ENCODE measurements around the gene LNP1.

Gene LNP1

DNA sequence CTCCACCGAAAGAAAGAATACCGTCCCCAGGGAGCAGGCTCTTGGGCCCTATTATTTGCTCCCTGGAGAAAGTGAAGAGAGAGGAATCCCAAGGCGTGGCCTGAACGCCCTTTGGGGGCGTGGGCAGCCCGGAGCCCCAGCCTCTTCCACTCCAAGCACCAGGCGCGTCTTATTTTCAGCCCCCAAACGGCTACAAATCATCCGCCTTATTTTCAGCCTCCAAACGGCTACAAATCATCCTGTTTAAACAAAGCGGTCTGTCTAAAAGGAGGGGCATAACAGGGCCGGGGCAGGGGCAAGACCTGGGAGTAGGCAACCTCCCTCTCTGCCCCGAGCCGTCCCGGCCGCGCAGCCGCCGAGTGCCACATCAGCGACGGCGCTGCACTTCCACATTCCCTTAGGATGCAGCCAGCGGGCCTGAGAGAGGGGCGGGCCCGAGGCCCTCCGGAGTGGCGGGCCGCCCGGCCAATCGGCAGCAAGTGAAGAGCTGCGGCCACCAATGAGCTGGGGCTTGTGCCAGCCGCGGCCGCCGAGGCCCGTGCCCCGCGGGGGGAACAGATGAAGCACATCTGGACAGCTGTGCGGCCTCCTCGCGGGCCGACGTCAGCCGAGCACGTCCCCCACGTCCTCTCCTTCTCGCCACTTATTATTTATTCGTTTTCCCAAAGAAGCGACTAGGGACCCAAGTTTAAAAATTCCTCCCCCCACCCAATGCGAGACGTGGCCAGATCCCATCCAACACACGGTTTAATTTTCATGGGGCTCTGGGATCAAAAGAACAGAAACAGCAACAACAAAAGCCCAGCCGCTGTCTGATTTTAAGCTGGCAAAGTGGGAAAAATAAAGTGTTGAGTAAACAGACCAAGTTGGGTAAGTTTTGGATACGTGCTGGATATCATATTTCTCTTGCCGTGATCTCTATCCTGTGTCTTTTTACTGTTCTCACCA lies 91.0 kb downstream of the LNP1 start, which contains the start of gene TMEM45A:
TSS of gene TMEM45A (plus strand) at position 561 of the 948 bp plus-strand sequence. CDS start 62,593 bp downstream, outside the sequence.
- peaks cover 8% of the 10 kb centered on the region for H3K4me1 Mint-ChIP-seq
- H3K36me3 Mint-ChIP-seq = no peaks in the 10 kb centered on the region
- DNase-seq (ENCODE audit: low spot score in 2 of 2) = peak; percentile 70 to 80
- peak within 1 kb of the TSS; percentile 79 for H3K4me3 Mint-ChIP-seq
- H3K27me3 Mint-ChIP-seq = peaks cover 5% of the 10 kb centered on the region
- ATAC-seq (ENCODE audit: low read depth) = peak; percentile 94
- peaks cover 1% of the 10 kb centered on the region for H3K9me3 Mint-ChIP-seq
- no peak within 1 kb of the TSS for H3K27ac Mint-ChIP-seq

DNA sequence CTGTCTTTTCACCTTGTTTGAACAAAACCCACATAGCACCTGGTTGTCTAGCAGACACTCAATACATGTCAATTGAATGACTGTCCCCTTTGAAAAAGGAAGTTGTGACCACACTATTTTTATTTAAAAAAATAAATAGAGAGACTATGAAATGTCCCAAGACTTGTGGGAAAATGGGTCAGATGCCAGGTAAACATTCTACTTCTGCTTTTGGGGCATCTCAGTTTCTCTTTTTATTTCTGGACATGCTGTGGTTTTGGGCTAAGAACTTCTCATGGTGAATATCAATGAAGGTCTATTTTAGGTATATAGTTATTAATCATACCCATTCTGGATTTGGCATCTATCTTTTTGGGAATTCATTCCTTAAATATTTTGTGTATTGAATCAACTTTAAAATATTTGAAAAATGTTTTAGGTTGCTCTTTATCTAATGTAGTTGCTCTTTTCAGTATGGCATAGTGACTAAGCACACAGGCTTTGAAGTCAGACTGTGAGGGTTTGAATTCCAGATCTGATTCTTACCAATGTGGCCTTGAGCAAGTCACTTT lies 95.4 kb downstream of the LNP1 start:
- H3K36me3 Mint-ChIP-seq = no peaks in the 10 kb centered on the region
- DNase-seq (ENCODE audit: low spot score in 2 of 2) (no peak), ATAC-seq (ENCODE audit: low read depth) (no peak)
- H3K4me1 Mint-ChIP-seq = peaks cover 8% of the 10 kb centered on the region
- no peak overlapping the region for H3K27ac Mint-ChIP-seq
- H3K4me3 Mint-ChIP-seq = no peak overlapping the region
- H3K27me3 Mint-ChIP-seq = peaks cover 5% of the 10 kb centered on the region
- no peaks in the 10 kb centered on the region for H3K9me3 Mint-ChIP-seq

DNA sequence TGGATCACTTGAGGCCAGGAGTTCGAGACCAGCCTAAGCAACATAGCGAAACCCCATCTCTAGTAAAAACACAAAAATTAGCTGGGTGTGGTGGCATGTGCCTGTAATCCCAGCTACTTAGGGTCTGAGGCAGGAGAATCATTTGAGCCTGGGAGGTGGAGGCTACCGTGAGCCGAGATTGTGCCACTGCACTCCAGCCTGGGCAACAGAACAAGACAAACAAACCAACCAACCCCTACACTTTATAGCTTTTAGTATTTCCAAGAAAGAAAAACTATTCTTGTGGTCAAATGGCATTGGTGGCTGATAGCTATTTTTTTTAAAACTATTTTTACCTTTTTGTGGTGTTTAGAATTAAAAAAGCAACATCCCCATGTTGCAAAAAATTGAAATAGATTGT lies 98.3 kb downstream of the LNP1 start:
- ATAC-seq (ENCODE audit: low read depth) = no peak
- Mint-ChIP-seq H3K4me1 (peaks cover 8% of the 10 kb centered on the region), H3K4me3 (no peak overlapping the region), H3K9me3 (no peaks in the 10 kb centered on the region), H3K27ac (no peak overlapping the region), H3K27me3 (peaks cover 8% of the 10 kb centered on the region), H3K36me3 (no peaks in the 10 kb centered on the region)
- DNase-seq (ENCODE audit: low spot score in 2 of 2) = no peak

- Mint-ChIP-seq H3K27me3 (peaks cover 7% of the 10 kb centered on the region), H3K4me3 (no peak overlapping the region)
Measured at GRCh38 chr3:100500320-100500880, 99.1 kb downstream of the LNP1 start.

GRCh38 chr3:100503448-100503847 lies 102.1 kb downstream of the LNP1 start:
- no peak for ATAC-seq (ENCODE audit: low read depth)
- no peaks in the 10 kb centered on the region for H3K4me1 Mint-ChIP-seq
- no peaks in the 10 kb centered on the region for H3K36me3 Mint-ChIP-seq
- no peak for DNase-seq (ENCODE audit: low spot score in 2 of 2)
- H3K27me3 Mint-ChIP-seq = peaks cover 20% of the 10 kb centered on the region
- no peak overlapping the region for H3K27ac Mint-ChIP-seq
- H3K4me3 Mint-ChIP-seq = no peak overlapping the region
- no peaks in the 10 kb centered on the region for H3K9me3 Mint-ChIP-seq

More at GRCh38 chr3:100500320-100500880, 99.1 kb downstream of the LNP1 start:
- Mint-ChIP-seq H3K9me3 (no peaks in the 10 kb centered on the region), H3K27ac (no peak overlapping the region), H3K4me1 (peaks cover 8% of the 10 kb centered on the region), H3K36me3 (no peaks in the 10 kb centered on the region)
- no peak for ATAC-seq (ENCODE audit: low read depth)
- DNase-seq (ENCODE audit: low spot score in 2 of 2) = no peak
